ENCODE data around the gene GNE. TPM values are rescaled to one million over a fixed set of nuclear protein-coding genes. Genes with fewer than 3 reads are reported as not detected.

The GNE gene
- total RNA-seq, 2 donors from 2014 or later = 20.2 to 21.2 TPM

DNA sequence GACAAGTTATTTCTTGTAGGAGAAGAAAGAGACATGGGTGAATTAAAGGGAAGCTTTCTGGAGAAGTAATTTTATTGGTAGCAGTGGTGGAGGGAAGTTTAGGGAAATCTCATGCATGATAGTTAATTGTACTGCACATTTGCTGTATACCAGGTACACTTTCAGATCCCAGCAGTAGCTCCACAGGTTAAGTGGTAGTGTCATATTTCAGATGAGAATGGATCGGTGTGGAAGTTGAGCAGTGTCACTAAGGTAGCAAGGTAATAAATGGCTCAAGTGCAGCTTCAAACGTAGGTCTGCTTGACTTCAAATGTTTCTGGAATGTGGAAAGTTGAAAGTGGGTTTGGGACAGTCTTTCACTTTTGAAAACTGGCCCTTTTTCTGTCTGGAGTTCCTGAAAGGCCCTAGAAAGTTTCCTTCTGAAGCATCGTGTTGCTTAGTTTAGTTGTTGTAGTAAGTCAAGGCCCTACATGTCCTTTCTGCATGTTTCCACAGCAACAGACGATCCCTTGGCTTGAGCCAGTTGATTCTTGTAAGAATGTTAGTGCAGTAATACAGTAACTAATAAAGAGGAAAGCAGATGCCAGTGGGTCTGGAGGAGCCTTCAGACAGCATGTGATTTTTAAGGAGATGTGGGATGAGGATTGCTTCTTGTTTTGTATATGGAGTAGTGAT, 63.8 kb downstream of the GNE start:
- Histone ChIP-seq H3K4me1 (peaks cover 0 to 40% of the 10 kb centered on the region in 2 donors), H3K36me3 (peaks cover 21% of the 10 kb centered on the region), H3K4me3 (no peak overlapping the region), H3K27ac (no peak overlapping the region), H3K27me3 (no peaks in the 10 kb centered on the region), H3K9me3 (no peaks in the 10 kb centered on the region)
- DNase-seq (ENCODE audit: low spot score) = no peak
- TF ChIP-seq, protein P1, sequence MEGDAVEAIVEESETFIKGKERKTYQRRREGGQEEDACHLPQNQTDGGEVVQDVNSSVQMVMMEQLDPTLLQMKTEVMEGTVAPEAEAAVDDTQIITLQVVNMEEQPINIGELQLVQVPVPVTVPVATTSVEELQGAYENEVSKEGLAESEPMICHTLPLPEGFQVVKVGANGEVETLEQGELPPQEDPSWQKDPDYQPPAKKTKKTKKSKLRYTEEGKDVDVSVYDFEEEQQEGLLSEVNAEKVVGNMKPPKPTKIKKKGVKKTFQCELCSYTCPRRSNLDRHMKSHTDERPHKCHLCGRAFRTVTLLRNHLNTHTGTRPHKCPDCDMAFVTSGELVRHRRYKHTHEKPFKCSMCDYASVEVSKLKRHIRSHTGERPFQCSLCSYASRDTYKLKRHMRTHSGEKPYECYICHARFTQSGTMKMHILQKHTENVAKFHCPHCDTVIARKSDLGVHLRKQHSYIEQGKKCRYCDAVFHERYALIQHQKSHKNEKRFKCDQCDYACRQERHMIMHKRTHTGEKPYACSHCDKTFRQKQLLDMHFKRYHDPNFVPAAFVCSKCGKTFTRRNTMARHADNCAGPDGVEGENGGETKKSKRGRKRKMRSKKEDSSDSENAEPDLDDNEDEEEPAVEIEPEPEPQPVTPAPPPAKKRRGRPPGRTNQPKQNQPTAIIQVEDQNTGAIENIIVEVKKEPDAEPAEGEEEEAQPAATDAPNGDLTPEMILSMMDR (IDR thresholded peaks at IDR 0.05) = no peak

DNA sequence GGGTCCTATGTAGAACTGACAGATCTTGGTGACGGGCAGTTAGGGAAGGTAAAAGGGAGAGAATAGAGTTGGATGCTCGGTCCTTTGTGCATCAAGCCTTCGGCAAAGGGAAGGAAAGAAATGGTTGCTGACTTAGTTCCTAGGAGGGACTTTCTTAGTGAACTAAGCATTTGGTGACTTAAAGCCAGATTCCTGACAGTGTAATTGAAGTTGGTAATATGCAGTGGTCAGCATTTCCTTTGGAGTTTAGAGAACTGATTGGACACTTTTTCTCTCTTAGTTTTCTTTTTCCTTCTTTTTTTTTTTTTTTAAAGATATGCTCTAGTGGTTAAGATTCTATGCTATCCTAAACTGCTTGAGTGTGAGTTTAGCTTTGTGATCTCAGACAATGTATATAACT, 65.2 kb downstream of the GNE start:
- DNase-seq (ENCODE audit: low spot score) = no peak
- Histone ChIP-seq H3K27me3 (no peaks in the 10 kb centered on the region), H3K27ac (no peak overlapping the region), H3K4me3 (peak overlapping the region in 1 of 2 donors; percentile 98), H3K36me3 (peaks cover 7% of the 10 kb centered on the region), H3K4me1 (peaks cover 0 to 40% of the 10 kb centered on the region in 2 donors), H3K9me3 (no peaks in the 10 kb centered on the region)
- TF ChIP-seq, protein P1 (IDR thresholded peaks at IDR 0.05) = no peak

DNA sequence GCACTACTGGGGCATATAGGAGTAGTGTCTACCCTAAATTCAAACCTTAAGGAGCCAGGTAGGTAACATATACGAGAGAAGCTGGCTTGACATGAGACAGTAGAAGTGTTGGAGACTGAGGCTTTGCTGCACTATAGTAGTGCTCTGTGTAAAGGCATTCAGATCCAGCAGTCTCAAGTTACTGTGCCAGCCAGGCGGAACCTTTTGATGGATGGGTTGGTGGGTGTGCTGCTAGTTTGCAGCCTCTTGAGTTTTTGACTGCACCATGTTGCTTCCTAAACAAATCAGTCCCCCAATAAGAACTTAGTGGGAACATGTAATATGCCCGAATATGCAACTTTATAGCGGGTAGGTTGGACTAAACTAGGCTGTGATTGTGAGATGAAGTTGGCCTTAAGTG, 66.1 kb downstream of the GNE start:
- DNase-seq (ENCODE audit: low spot score) = no peak
- Histone ChIP-seq H3K9me3 (no peaks in the 10 kb centered on the region), H3K36me3 (no peaks in the 10 kb centered on the region), H3K27me3 (no peaks in the 10 kb centered on the region), H3K4me3 (peak overlapping the region; percentile 85 to 98), H3K27ac (no peak overlapping the region), H3K4me1 (peaks cover 0 to 40% of the 10 kb centered on the region in 2 donors)
- TF ChIP-seq, protein P1 (IDR thresholded peaks at IDR 0.05) = no peak

DNA sequence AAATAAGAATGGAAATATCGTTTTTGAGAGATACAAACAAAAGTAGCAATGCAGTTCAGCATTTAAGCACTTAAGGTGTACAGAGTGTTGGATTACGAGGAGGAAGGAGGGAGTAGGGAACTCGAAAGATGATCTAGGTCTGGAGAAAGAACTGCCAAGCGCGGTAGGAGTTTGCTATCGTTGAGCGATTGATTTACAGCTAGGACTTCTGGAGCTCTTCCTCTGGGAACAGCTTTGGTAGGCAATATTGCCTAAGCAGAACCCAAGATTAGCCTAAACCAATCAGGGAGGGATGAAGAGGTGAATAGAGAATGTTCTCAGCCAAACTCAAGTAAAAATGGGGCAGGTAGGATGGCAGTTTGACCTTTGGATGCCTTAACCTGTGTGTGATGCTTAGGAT, 66.6 kb downstream of the GNE start:
- Histone ChIP-seq H3K4me3 (peak overlapping the region; percentile 85 to 98), H3K4me1 (peaks cover 0 to 40% of the 10 kb centered on the region in 2 donors), H3K27me3 (no peaks in the 10 kb centered on the region), H3K27ac (peak overlapping the region in 1 of 2 donors; percentile 91), H3K36me3 (no peaks in the 10 kb centered on the region), H3K9me3 (no peaks in the 10 kb centered on the region)
- TF ChIP-seq, protein P1 (IDR thresholded peaks at IDR 0.05) = no peak
- no peak for DNase-seq (ENCODE audit: low spot score)

DNA sequence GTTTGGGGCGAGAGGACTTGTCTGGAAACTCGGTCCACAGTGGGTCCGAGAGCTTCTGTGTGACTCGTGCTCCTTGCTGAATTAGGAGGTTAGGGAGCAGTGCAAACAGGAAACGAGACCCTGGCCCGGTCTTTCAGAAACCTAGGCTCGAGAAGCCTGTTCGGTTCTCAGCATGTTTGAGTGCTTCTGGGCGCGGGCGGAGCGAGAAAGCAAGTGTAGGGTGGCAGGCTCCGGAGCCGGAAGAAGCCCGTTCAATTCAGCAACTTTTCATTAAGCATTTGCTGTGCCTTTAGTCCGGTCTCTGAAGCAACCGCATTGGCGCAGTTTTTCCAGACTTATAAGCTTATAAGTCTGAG, 67.0 kb downstream of the GNE start:
- no peak for DNase-seq (ENCODE audit: low spot score)

More for the DNA sequence above, 67.0 kb downstream of the GNE start:
- Histone ChIP-seq H3K4me3 (peak overlapping the region; percentile 85 to 98), H3K36me3 (no peaks in the 10 kb centered on the region), H3K9me3 (no peaks in the 10 kb centered on the region), H3K27me3 (no peaks in the 10 kb centered on the region), H3K27ac (peak overlapping the region; percentile 85 to 91), H3K4me1 (peaks cover 0 to 40% of the 10 kb centered on the region in 2 donors)
- TF ChIP-seq, protein P1 (IDR thresholded peaks at IDR 0.05) = no peak

Measured in right atrium auricular region (tissue), 2 donors.